ENCODE data around the gene EDNRA.

DNA sequence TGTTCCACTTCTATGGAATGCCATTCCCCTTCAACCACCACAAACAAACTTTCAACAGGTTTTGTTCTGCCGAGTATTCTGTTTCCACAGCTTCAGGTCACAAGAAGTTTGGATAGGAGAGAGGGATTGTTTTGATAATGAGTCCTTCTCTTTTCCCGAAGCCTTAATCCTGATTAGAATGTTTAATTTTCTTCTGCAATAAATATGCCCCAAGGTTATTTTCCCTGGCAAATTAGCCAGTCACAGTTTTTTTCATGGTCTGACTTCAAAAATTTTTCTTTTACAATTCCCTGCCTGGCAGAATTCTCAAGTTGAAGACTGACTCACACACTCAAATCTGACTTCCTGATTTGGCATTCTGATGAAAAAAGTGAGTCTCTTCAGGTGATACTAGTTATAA, 33.1 kb upstream of the EDNRA start:
- TF ChIP-seq, protein P1, sequence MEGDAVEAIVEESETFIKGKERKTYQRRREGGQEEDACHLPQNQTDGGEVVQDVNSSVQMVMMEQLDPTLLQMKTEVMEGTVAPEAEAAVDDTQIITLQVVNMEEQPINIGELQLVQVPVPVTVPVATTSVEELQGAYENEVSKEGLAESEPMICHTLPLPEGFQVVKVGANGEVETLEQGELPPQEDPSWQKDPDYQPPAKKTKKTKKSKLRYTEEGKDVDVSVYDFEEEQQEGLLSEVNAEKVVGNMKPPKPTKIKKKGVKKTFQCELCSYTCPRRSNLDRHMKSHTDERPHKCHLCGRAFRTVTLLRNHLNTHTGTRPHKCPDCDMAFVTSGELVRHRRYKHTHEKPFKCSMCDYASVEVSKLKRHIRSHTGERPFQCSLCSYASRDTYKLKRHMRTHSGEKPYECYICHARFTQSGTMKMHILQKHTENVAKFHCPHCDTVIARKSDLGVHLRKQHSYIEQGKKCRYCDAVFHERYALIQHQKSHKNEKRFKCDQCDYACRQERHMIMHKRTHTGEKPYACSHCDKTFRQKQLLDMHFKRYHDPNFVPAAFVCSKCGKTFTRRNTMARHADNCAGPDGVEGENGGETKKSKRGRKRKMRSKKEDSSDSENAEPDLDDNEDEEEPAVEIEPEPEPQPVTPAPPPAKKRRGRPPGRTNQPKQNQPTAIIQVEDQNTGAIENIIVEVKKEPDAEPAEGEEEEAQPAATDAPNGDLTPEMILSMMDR (IDR thresholded peaks at IDR 0.05): no peak
- TF ChIP-seq ZFX (IDR thresholded peaks at IDR 0.05; ENCODE audit: borderline replicate concordance): no peak
